Kidney glomerular epithelial cell (primary cell): ENCODE data around the gene RAB8A.
"Not testable (repeated sequence)": the region's sequence is repeated elsewhere in the genome, so short reads cannot be mapped to it uniquely, and the experiment has no call there.

Experiments
- DNase-seq: peaks from one replicate; lab custom pipeline; 2025; lab: John Stamatoyannopoulos, UW

RAB8A gene

GRCh38 chr19:16078759-16079707 lies 32.7 kb upstream of the RAB8A start:
- peak; percentile 90 for DNase-seq

DNA sequence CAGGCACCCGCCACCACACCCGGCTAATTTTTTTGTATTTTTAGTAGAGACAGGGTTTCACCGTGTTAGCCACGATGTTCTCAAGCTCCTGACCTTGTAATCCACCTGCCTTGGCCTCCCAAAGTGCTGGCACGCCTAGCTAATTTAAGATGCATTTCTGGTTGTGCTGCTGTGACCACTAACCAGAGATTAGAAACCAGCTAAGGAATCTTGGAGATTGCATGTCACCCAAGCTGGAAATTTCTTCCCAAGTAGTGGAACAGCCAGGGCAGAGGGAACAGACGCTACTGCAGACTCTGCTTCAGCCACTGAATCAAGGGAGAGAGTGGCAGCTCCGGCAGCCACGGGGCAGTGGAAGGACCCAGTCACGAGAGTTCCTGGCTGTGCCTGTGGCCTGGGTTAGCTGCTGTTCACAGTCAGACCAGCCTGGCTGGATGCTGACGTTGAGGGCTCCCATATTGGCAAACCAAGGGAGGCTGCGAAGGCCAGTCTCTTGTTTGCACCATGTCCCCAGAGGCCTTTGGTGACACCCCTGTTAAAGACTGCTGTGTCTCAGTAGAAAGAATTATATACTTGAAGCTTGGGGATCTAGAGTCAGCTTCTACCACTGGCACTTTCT lies 27.5 kb upstream of the RAB8A start:
- no peak for DNase-seq

DNA sequence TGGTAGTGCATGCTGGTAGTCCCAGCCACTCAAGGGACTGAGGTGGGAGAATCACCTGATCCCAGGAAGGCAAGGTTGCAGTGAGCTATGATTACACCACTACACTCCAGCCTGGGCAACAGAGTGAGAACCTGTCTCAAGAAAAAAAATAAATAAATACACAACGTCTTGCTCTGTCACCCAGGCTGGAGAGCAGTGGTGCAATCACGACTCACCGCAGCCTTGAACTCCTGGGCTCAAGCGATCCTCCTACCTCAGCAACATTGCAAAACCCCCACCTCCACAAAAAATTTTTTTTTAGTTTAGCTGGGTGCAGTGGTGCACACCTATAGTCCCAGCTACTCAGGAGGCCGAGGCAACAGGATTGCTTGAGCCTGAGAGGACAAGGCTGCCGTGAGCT lies 26.6 kb upstream of the RAB8A start:
- peak; percentile 13 for DNase-seq

- DNase-seq, result peak; percentile 35
Measured at GRCh38 chr19:16087404-16087803, 24.3 kb upstream of the RAB8A start.

DNA sequence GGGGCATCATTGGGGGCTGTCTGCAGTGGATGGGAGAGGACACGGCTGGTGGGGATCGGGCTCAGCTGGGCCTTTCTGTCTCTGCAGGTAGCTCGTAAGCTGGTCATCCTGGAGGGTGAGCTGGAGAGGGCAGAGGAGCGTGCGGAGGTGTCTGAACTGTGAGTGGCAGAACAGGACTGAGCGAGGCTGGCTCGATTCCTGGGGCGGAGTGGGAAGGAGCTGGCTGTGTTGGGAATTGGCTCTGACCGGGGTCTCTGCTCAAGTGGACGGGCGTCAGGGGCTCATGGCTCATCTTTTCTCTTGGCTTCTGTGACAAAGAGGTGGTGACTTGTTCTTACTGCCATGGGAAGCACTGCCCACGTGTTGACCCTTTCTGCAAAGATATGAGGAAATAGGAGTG lies 23.7 kb upstream of the RAB8A start:
- DNase-seq, result no peak

DNA sequence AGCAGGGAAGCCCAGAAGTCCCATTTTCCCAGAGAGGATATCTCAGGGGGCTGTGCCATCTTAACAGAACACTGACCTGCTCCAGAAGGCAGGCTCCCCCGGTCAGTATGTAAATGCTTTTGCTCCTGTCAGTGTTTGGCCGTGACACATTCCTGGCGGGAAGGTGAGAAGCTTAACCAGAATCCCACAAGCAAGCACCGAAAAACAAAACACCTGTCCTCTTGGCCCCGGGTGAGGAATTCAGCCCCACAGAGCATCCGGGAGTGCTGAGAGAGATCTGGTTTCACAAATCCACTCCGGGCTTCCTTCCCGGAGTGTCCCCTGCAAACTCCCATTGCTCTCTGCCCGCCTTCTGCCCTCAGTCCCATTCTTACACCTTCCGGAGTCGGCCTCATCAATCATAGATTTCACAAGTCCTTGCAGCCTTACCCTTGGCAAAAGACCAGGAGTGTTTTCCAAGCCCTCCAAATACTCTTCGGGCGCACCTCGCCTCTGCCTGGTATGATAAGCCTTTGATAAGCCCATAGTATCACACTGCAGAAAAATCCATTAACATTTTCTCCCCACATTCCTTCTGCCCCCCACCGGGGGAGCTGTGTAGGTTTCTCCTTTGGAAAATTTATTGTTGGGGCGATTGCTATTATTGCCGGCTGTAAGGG lies 23.2 kb upstream of the RAB8A start:
- DNase-seq, result no peak

- DNase-seq, result peak; percentile 68
Measured at GRCh38 chr19:16089010-16089846, 22.5 kb upstream of the RAB8A start.

DNA sequence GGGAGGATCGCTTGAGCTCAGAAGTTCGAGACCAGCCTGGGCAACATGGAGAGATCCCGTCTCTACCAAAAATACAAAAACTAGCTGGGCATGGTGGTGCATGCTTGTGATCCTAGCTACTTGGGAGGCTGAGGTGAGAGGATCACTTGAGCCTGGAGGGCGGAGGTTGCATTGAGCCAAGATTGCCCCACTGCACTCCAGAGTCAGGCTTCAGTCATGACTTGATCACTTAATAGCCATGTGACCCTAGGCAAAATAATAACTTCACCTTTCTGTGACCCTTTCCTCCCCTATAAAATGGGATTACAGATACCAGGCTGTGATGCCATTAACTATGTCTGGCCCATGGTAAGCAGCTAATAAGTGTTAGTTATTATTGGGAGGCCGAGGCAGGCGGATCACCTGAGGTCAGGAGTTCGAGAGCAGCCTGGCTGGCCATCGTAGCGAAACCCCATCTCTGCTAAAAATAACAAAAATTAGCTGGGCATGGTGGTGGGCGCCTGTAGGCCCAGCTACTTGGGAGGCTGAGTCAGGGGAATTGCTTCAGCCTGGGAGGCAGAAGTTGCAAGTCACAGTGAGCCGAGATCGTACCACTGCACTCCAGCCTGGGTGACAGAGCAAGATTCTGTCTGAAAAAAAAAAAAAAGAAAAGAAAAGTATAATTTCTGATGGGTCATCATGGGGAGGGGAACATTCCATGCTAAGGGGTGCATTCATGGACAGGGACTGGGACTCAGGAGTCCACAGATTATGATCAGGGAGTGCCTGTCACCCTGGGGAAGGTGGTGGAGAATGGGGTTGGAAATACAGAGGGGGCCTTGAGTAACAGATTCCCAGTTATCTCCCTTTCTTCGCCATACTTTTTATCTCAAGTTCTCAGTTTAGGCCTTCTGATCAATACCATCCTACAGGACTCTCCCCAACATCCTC lies 19.9 kb upstream of the RAB8A start:
- no peak for DNase-seq

DNA sequence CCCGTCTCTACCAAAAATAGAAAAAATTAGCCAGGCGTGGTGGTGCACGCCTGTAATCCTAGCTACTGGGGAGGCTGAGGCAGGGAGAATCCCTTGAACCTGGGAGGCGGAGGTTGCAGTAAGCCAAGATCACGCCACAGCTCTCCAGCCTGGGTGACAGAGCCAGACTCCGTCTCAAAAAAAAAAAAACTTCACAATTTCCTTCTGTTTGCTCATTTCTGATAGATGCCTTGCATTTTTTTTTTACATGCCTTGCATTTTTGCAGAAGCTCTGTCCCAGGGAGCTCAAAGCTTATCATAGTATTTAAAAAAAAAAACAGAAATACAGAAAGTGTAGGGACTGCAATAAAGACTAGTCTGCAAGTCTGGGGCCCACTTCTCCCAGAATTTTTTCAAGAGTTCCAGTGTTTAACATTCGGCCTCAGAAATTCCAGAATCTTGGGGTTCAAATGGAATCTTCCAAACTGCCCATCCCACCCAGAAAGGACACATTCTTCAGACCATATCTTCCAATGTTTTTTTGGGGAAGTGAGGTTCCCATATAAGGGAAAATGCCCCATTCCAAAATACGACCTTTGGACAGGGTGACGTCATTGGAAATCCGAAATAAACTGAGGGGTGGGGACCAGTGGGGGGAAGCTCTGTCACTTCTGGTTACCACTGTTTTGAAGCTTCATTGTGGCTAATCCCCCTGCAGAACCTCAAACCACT lies 17.2 kb upstream of the RAB8A start:
- no peak for DNase-seq

- no peak for DNase-seq
Measured at GRCh38 chr19:16095071-16095571, 16.6 kb upstream of the RAB8A start.

DNA sequence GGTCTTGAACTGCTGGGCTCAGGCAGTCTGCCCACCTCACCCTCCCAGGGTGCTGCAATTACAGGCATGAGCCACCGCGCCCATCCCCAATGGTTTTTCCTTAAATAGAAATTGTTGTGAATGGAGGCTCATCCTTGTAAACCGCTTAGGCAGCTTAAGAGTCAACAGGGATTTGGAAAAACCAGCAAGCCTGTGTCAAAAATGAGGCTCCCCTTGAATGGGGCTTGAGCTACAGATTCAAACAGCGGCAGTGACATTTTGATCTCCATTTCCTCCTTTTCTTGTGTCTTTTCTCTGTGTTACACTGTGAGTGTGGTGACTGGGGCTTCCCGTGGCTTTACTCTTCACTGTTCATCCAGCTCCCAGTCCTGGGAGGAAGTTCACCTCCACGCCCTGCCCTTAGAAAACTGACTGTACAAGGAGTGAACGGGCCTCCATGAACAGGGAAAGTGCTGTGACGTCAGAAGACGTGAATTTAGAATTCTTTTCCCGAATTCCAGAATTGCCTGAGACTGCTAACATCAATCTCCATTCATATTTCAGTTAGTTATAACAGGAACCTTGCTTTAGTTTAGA lies 15.3 kb upstream of the RAB8A start:
- no peak for DNase-seq

DNA sequence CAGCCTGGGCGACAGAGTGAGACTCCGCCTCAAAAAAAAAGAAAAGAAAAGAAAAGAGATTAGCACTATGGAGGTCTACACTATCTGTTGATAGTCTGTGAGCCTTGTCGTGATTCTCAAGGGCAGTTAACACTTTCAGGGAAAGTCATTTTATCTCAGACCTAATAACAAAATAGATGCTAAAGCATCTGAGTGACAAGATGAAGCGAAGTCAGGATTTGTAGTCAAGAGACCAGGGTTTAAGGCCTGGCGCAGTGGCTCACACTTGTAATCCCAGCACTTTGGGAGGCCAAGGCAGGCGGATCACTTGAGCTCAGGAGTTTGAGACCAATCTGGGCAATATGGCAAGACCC lies 13.3 kb upstream of the RAB8A start:
- no peak for DNase-seq

DNA sequence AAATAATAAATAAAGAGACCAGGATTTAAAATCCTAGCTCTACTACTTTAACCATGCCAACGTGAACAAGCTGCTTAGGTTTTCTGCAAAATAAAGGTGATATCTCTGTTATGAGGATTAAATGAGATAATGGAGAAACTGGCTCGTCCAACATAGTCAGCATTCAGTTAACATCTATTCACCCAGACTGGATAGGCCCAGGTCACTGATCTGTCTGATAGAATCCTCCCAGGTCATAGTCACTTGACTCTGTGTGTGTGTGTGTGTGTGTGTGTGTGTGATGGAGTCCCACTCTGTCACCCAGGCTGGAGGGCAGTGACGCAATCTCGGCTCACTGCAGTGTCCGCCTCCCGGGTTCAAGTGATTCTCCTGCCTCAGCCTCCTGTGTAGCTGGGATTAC lies 12.9 kb upstream of the RAB8A start:
- DNase-seq, result no peak

DNA sequence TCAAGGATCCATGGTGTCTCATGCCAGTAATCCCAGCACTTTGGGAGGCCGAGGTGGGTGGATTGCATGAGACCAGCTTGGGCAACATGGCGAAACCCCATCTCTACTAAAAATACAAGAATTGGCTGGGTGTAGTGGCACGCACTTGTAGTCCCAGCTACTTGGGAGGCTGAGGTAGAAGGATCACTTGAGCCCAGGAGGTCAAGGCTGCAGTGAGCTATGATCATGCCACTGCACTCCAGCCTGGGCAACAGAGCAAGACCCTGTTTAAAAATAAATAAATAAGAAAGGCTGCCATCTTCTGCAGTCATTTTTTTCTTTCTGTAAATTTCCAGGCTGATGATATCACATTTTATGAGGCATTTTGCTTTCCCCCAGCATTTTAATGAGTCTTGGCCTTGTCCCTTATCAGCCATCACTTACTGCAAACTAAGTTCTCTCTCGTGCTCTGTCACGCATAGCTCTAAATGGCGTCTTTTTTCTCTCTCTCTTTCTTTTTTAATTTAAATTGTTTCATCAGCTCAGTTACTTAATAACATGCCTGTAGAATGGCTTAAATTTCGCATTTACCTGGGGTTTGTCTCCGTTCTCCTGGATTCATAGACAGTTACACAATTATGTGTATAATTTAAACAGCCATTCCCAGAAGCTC lies 12.2 kb upstream of the RAB8A start:
- DNase-seq, result not testable (repeated sequence)

DNA sequence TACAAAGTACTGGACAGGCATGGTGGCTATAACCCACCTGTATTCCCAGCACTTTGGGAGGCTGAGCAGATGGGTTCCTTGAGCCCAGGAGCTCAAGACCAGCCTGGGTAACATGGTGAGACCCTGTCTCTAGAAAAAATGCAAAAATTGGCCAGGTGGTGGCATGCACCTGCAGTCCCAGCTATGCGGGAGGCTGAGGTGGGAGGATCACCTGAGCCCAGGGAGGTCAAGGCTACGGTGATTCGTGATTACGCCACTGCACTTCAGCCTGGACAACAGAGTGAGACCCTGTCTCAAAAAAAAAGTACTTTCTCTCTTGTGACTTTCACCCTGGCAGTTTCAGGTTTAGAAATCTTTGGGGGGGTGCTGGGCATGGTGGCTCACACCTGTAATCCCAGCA lies 11.2 kb upstream of the RAB8A start:
- DNase-seq, result no peak

GRCh38 chr19:16104722-16105121 lies 7.0 kb upstream of the RAB8A start:
- no peak for DNase-seq

DNA sequence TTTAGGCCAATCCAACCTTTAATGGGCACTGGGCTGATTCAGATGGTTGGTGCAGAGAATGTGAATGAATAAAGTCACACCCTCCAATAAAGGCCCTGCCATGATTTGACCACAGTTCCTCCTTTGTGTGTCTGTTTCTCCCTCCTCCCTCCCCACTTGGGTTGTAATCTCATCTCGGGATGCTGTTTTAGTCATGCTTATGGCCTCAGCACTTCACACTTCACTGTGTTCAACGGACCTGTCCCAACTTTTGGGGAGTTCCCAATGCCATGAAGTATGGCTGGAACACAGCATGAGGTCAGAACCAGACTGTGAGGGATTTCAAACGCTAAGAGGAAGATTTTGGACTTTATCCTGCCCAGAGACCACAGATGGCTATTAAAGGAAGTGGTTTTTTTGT lies 5.6 kb upstream of the RAB8A start:
- peak; percentile 74 for DNase-seq

GRCh38 chr19:16111909-16112752 lies 442 bp downstream of the RAB8A start:
- DNase-seq, result no peak
